Measurements from ENCODE around the gene PLEKHG4. TPM values are rescaled to one million over a fixed set of nuclear protein-coding genes. Genes with fewer than 3 reads are reported as not detected.
A peak's percentile ranks its signal among the peaks of the same experiment; 100 is the strongest.

The PLEKHG4 gene
- total RNA-seq, 1 donor from 2014 or later, result 20.9 TPM

- no peak for DNase-seq (ENCODE audit: low spot score)
Measured at GRCh38 chr16:67284699-67285646, 5.6 kb downstream of the PLEKHG4 start.

GRCh38 chr16:67286441-67287235 lies 7.3 kb downstream of the PLEKHG4 start:
- no peak for DNase-seq (ENCODE audit: low spot score)

GRCh38 chr16:67287960-67288359 lies 8.6 kb downstream of the PLEKHG4 start:
- no peak for DNase-seq (ENCODE audit: low spot score)

GRCh38 chr16:67291461-67291860 lies 12.1 kb downstream of the PLEKHG4 start:
- DNase-seq (ENCODE audit: low spot score), result no peak

- no peak for DNase-seq (ENCODE audit: low spot score)
Measured at GRCh38 chr16:67294171-67294757, 14.9 kb downstream of the PLEKHG4 start.

- peak; percentile 55 for DNase-seq (ENCODE audit: low spot score)
Measured at GRCh38 chr16:67294938-67295361, 15.6 kb downstream of the PLEKHG4 start.

GRCh38 chr16:67296420-67296819 lies 17.1 kb downstream of the PLEKHG4 start:
- peak; percentile 24 for DNase-seq (ENCODE audit: low spot score)

GRCh38 chr16:67298277-67298676 lies 18.9 kb downstream of the PLEKHG4 start:
- no peak for DNase-seq (ENCODE audit: low spot score)

- no peak for DNase-seq (ENCODE audit: low spot score)
Measured at GRCh38 chr16:67299269-67299668, 19.9 kb downstream of the PLEKHG4 start.

GRCh38 chr16:67301080-67301782 lies 21.9 kb downstream of the PLEKHG4 start:
- DNase-seq (ENCODE audit: low spot score), result peak; percentile 93

- DNase-seq (ENCODE audit: low spot score), result no peak
Measured at GRCh38 chr16:67302076-67302475, 22.7 kb downstream of the PLEKHG4 start.

GRCh38 chr16:67302970-67303369 lies 23.6 kb downstream of the PLEKHG4 start:
- DNase-seq (ENCODE audit: low spot score), result no peak

- DNase-seq (ENCODE audit: low spot score), result no peak
Measured at GRCh38 chr16:67304020-67304419, 24.7 kb downstream of the PLEKHG4 start.

- DNase-seq (ENCODE audit: low spot score), result no peak
Measured at GRCh38 chr16:67305216-67306071, 26.1 kb downstream of the PLEKHG4 start.

- peak; percentile 15 for DNase-seq (ENCODE audit: low spot score)
Measured at GRCh38 chr16:67310561-67310960, 31.2 kb downstream of the PLEKHG4 start.

GRCh38 chr16:67311607-67312488 lies 32.5 kb downstream of the PLEKHG4 start:
- DNase-seq (ENCODE audit: low spot score), result peak; percentile 92

GRCh38 chr16:67312719-67313118 lies 33.4 kb downstream of the PLEKHG4 start:
- peak; percentile 59 for DNase-seq (ENCODE audit: low spot score)

- no peak for DNase-seq (ENCODE audit: low spot score)
Measured at GRCh38 chr16:67317853-67318252, 38.5 kb downstream of the PLEKHG4 start.

- no peak for DNase-seq (ENCODE audit: low spot score)
Measured at GRCh38 chr16:67326115-67326471, 46.8 kb downstream of the PLEKHG4 start.

Data from umbilical cord (tissue), 2 donors.